H1 (cell line): ENCODE measurements around the gene MAN1C1. TPM values are rescaled to one million over a fixed set of nuclear protein-coding genes. Genes with fewer than 3 reads are reported as not detected.
A peak's percentile ranks its signal among the peaks of the same experiment; 100 is the strongest.

Experiments used
- BCL11A ChIP-seq, 2 experiments: IDR thresholded peaks; one replicate each; pipeline ENCODE4 v1.6.1; 2011; ENCODE audit warnings: low read depth in 2 of 2, low read length in 2 of 2, mild to moderate bottlenecking in 2 of 2
- CHD1 ChIP-seq: IDR thresholded peaks from 2 replicates; pipeline ENCODE4 v1.6.1; 2012; ENCODE audit warnings: low read depth, low read length, improper control_type of control experiment
- GABPA ChIP-seq: IDR thresholded peaks from 2 replicates; pipeline ENCODE4 v1.6.1; 2011; ENCODE audit warnings: mild to moderate bottlenecking, low read length, moderate library complexity, borderline replicate concordance; ENCODE audit not compliant: insufficient read depth
- GTF2F1 ChIP-seq: IDR thresholded peaks from 2 replicates; pipeline ENCODE4 v1.6.1; 2012; ENCODE audit warnings: low read depth, low read length, improper control_type of control experiment, borderline replicate concordance
- JUN ChIP-seq: IDR thresholded peaks from 2 replicates; pipeline ENCODE4 v1.6.1; 2011; ENCODE audit warnings: low read depth, mild to moderate bottlenecking, improper control_type of control experiment, low read length
- KDM1A ChIP-seq: fragments of 200-600, 300-600 bp; sonication (generic); IDR thresholded peaks from 2 replicates; pipeline ENCODE4 v1.7.1; 2016; ENCODE audit warnings: mild to moderate bottlenecking, low read length, borderline replicate concordance
- RBBP5 ChIP-seq: IDR thresholded peaks from 2 replicates; pipeline ENCODE4 v1.7.1; 2012; ENCODE audit warnings: low read depth, mild to moderate bottlenecking, inconsistent platforms, low read length, moderate library complexity, borderline replicate concordance
- RFX5 ChIP-seq: IDR thresholded peaks from 2 replicates; pipeline ENCODE4 v1.6.1; 2011; ENCODE audit warnings: low read depth, low read length, improper control_type of control experiment, borderline replicate concordance
- SP1 ChIP-seq: IDR thresholded peaks from 2 replicates; pipeline ENCODE4 v1.6.1; 2011; ENCODE audit warnings: low read depth, low read length
- TAF1 ChIP-seq: IDR thresholded peaks from 2 replicates; pipeline ENCODE4 v1.6.1; 2011; ENCODE audit warnings: mild to moderate bottlenecking, low read depth, low read length
- TCF12 ChIP-seq: IDR thresholded peaks from 2 replicates; pipeline ENCODE4 v1.6.1; 2011; ENCODE audit warnings: low read depth, mild to moderate bottlenecking, low read length
- ZNF274 ChIP-seq: IDR thresholded peaks from 2 replicates; pipeline ENCODE4 v1.7.0; 2012; ENCODE audit warnings: low read length, borderline replicate concordance; ENCODE audit errors: extremely low read depth
- polyA plus RNA-seq, 7 experiments: library from polyadenylated mRNA; depleted of rRNA in 3 of 7; stranded (reverse) in 5 of 7; unstranded in 2 of 7; fragments of >200 nt in 5 of 7; fragments of 200-250 nt in 2 of 7; gene quantifications; 1 replicate in 5 of 7; 2 replicates in 1 of 7; 4 replicates in 1 of 7; pipeline versions ENCODE4 v1.2.1 to v1.2.3, GENCODE V29; 2011 to 2013; ENCODE audit warnings: missing spikeins in 2 of 7, mixed read lengths in 2 of 7
- total RNA-seq: library from RNA; stranded (reverse); fragmentation: NEBNext Ultra II Directional; extraction: Animal tissue kit (Norgen Biotek cat#: 25700); gene quantifications from 2 replicates; pipeline ENCODE4 v1.2.1, GENCODE V29; 2021
- TF ChIP-seq, protein P1 (sequence below): IDR thresholded peaks from 2 replicates; pipeline ENCODE4 v1.6.1; 2012; ENCODE audit warnings: low read length, inconsistent platforms
- TF ChIP-seq, protein P2 (sequence below), 3 experiments: IDR thresholded peaks; 1 replicate in 2 of 3; 2 replicates in 1 of 3; pipeline versions ENCODE4 v1.5.1 to v1.6.1; 2011; ENCODE audit warnings: low read length in 3 of 3, mild to moderate bottlenecking in 3 of 3, inconsistent platforms in 2 of 3, low read depth in 1 of 3, moderate library complexity in 1 of 3; ENCODE audit not compliant: insufficient read depth in 1 of 3; ENCODE audit errors: control extremely low read depth in 1 of 3

Gene MAN1C1
- total and polyA plus RNA-seq, 2 of the 8 experiments (the other 6 are each of a cell fraction or from before 2014, with no cell fraction given), result 7.8 to 15.2 TPM

DNA sequence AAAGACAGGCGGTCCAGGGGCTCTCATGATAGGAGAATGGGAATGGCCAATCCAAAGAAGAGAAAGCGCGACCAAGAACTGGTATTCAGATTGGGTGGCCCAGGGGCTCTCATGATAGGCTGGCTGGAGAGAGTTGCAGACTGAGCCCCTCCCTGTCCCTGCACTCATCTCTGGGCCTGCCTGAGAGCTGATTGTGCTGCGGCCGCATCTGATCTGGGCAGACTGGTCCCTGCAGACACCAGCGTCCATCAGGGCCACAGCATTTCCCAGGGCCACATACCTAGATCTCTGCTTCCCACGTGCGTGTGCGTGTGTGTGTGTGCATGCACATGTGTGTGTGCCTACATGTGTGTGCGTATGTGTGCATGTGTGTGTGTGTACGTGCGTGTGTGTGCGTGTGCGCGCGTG, 30.4 kb upstream of the MAN1C1 start (continued):
- TF ChIP-seq SP1, result peak; percentile 25; the same call in 1 of the 2 replicates
- no peak for TF ChIP-seq JUN
- TF ChIP-seq GABPA, result no peak
- TF ChIP-seq RBBP5, result no peak
- no peak for TF ChIP-seq RFX5
- TF ChIP-seq BCL11A (IDR thresholded peaks at IDR 0.05; ENCODE audit: low read depth in 2 of 2, low read length in 2 of 2), result no peak
- TF ChIP-seq, protein P1, sequence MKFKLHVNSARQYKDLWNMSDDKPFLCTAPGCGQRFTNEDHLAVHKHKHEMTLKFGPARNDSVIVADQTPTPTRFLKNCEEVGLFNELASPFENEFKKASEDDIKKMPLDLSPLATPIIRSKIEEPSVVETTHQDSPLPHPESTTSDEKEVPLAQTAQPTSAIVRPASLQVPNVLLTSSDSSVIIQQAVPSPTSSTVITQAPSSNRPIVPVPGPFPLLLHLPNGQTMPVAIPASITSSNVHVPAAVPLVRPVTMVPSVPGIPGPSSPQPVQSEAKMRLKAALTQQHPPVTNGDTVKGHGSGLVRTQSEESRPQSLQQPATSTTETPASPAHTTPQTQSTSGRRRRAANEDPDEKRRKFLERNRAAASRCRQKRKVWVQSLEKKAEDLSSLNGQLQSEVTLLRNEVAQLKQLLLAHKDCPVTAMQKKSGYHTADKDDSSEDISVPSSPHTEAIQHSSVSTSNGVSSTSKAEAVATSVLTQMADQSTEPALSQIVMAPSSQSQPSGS, result no peak
- TF ChIP-seq ZNF274, result no peak
- no peak for TF ChIP-seq GTF2F1
- TF ChIP-seq, protein P2, sequence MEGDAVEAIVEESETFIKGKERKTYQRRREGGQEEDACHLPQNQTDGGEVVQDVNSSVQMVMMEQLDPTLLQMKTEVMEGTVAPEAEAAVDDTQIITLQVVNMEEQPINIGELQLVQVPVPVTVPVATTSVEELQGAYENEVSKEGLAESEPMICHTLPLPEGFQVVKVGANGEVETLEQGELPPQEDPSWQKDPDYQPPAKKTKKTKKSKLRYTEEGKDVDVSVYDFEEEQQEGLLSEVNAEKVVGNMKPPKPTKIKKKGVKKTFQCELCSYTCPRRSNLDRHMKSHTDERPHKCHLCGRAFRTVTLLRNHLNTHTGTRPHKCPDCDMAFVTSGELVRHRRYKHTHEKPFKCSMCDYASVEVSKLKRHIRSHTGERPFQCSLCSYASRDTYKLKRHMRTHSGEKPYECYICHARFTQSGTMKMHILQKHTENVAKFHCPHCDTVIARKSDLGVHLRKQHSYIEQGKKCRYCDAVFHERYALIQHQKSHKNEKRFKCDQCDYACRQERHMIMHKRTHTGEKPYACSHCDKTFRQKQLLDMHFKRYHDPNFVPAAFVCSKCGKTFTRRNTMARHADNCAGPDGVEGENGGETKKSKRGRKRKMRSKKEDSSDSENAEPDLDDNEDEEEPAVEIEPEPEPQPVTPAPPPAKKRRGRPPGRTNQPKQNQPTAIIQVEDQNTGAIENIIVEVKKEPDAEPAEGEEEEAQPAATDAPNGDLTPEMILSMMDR (IDR thresholded peaks at IDR 0.05; ENCODE audit: control extremely low read depth in 1 of 3, insufficient read depth in 1 of 3, low read depth in 1 of 3, low read length in 3 of 3), result no peak
- TF ChIP-seq KDM1A, result 0 out of 2 replicates have a peak, but pooled peaks have one; percentile 0
- no peak for TF ChIP-seq TCF12
- peak; percentile 42; the same call in 1 of the 2 replicates for TF ChIP-seq TAF1
- no peak for TF ChIP-seq CHD1
